Breast epithelium (tissue), 3 donors: Measurements from ENCODE around the gene AR.

Experiments
- POLR2A ChIP-seq: fragments of 450-650 bp; IDR thresholded peaks from one replicate; pipeline ENCODE4 v1.6.1; 2016; ENCODE audit warnings: antibody characterized with exemption, mild to moderate bottlenecking, moderate library complexity
- POLR2AphosphoS5 ChIP-seq, 3 donors: sonication (generic); formaldehyde crosslinking; IDR thresholded peaks; one replicate each; pipeline ENCODE4 v1.6.1; 2017; ENCODE audit warnings: antibody characterized with exemption in 3 of 3
- TF ChIP-seq, protein P1 (sequence below), 3 donors: fragments of 450-650 bp; IDR thresholded peaks; one replicate each; pipeline ENCODE4 v1.5.1; 2016 to 2017; ENCODE audit warnings: antibody characterized with exemption in 3 of 3, mild to moderate bottlenecking in 3 of 3, moderate library complexity in 3 of 3

DNA sequence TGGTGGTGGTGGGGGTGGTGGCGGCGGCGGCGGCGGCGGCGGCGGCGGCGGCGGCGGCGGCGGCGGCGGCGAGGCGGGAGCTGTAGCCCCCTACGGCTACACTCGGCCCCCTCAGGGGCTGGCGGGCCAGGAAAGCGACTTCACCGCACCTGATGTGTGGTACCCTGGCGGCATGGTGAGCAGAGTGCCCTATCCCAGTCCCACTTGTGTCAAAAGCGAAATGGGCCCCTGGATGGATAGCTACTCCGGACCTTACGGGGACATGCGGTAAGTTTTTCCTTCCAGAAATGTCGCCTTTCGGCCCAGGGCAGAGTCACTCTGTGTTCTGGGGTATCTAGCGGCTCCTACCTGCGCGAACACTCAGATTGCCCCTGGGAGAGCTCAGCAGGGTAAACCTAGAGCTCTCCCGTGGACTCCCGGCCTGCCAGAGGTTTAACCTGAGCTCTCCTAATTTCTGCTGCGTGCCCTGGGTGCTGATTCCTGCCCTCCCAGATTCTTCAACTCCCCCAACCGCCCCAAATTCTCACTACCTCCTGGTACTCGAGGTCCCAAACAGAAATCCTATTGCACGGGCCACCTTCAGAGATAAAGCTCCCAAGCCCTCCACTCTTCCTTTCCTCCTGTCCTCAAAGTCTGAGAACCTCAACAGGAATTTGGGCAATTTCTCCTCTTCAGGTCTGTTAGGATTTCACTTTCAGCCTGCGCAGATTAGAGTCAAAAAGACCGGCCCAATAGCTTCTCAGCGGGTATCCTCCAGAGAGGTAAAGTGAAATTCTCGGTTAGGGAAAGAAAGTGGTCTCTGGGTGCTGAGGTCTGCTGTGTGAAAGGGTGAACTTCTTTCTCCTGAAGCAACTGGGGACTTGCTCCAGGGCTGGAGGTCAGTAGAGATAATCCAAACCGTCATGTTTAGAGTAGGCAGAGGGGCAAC is 2.9 kb downstream of the AR start:
- no peak for TF ChIP-seq POLR2AphosphoS5 (IDR thresholded peaks at IDR 0.05)
- TF ChIP-seq, protein P1, sequence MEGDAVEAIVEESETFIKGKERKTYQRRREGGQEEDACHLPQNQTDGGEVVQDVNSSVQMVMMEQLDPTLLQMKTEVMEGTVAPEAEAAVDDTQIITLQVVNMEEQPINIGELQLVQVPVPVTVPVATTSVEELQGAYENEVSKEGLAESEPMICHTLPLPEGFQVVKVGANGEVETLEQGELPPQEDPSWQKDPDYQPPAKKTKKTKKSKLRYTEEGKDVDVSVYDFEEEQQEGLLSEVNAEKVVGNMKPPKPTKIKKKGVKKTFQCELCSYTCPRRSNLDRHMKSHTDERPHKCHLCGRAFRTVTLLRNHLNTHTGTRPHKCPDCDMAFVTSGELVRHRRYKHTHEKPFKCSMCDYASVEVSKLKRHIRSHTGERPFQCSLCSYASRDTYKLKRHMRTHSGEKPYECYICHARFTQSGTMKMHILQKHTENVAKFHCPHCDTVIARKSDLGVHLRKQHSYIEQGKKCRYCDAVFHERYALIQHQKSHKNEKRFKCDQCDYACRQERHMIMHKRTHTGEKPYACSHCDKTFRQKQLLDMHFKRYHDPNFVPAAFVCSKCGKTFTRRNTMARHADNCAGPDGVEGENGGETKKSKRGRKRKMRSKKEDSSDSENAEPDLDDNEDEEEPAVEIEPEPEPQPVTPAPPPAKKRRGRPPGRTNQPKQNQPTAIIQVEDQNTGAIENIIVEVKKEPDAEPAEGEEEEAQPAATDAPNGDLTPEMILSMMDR (IDR thresholded peaks at IDR 0.05), result no peak
- TF ChIP-seq POLR2A, result no peak
